IPS DF 4.7 (cell line): ENCODE data around the gene C18orf32.
"Not testable (repeated sequence)": the region's sequence is repeated elsewhere in the genome, so short reads cannot be mapped to it uniquely, and the experiment has no call there.

Experiments
- DNase-seq: peaks from one replicate; pipeline ENCODE4 v3.0.0-alpha.2; 2013; ENCODE audit warnings: low spot score; ENCODE audit errors: extremely low read depth

The C18orf32 gene

GRCh38 chr18:49503931-49504330 lies 16.9 kb upstream of the C18orf32 start:
- no peak for DNase-seq

GRCh38 chr18:49500201-49500921 lies 13.3 kb upstream of the C18orf32 start:
- DNase-seq = no peak

DNA sequence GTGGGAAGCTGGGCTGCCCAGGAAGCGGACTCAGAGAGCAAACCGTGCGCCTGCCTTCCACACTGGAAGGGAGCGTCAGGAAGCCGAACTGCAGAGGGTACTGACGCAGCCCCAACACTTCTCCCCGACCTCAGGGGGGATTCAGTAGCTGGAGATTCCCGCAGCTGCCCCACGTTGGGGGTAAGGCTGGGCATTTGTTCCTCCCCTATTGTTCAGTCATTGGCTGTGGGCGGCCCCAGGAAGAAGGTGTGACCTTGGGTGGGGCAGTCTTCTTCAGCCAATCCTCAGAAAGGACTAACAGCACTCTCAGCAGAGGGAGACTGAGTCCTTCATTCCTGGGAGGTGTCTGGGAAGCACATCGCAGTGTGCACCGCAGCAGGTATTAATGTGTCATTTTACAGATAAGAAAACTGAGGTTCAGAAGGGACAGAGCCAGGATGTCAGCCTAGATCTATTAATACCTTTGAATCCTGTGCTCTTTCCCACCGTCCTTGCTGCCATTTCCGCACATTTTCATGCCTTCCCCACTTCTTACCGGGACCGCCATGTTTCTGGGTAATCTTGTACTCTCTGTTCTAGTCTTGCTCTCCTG lies 12.1 kb upstream of the C18orf32 start:
- no peak for DNase-seq

DNA sequence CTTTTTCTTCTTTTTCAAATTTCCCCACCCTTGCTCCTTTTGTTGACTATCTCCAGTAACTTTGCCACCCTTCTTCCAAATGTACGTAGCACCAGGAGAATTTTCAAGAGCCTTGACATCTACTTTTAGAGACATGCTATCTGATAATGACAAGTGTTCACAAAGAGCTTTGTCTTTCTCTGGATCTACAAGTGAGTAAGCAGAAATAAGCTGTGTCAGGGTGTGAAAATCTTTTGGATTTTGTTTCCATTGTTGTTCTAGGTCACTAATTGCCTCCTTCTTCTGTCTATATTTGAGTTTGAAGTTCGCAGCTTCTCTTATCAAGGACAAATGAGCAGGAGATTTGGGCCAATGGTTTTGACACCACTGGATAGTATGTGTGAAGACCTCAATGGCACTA lies 8.4 kb upstream of the C18orf32 start:
- no peak for DNase-seq

DNA sequence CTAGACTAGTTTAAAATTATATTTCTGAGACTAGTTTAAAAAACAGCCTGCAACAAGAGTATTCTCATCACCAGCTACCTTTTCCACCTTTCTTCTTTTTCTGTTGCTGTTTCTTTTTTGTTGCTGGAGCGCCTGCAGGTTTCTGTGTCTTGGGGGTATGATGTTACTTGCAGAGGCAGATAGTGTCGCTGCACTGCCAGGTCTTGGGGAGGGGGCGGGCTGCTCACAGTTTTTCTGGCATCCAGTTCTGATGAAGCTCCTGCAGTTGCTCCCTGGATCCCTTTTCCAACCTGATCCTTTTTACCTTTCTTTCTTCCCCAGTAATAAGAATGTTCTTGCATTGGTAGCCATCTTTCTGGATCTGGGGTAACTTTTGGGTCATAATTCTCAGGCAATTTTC lies 8.0 kb upstream of the C18orf32 start:
- no peak for DNase-seq

DNA sequence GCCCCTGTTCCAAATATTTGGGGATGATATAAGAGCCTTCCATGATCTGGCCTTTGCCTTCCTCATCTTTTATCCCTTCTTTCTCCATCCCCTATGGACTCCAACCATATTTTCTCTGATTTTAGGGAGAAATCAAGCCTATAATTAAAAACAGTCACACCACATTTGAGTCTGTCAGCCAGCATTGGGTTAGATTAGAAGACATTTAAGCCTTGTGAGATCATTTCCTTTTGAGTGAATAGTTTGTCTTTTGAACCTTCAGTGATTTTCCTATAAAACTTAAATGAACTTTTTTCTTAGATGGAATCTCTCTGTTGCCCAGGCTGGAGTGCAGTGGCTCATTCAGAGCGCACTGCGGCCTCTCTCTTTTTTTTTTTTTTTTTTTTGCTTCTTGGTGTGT lies 7.6 kb upstream of the C18orf32 start:
- DNase-seq = no peak

DNA sequence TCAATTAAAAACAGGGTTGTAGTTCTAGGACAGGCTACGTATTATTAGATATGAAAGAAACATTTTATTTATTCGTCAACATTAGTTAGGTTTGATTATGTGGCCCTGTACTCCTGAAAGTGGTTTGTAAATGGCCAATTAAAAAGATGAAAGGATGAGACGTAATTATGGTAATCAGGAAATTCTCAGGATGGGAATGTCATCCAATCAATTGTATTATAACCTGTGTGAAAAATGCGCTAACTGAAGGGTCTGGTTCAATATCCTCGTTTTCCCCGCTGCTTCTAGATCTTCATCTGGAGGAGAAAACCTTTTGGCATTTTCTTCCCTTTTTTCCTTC lies 5.6 kb upstream of the C18orf32 start:
- no peak for DNase-seq

- peak; percentile 99 for DNase-seq
Observed at GRCh38 chr18:49491857-49492693, 5.0 kb upstream of the C18orf32 start, which contains the start of gene RPL17. TSS of gene RPL17 (minus strand) at chr18:49492465.

GRCh38 chr18:49491534-49491856 lies 4.5 kb upstream of the C18orf32 start:
- no peak for DNase-seq

- no peak for DNase-seq
Observed at GRCh38 chr18:49490246-49490762, 3.3 kb upstream of the C18orf32 start.

DNA sequence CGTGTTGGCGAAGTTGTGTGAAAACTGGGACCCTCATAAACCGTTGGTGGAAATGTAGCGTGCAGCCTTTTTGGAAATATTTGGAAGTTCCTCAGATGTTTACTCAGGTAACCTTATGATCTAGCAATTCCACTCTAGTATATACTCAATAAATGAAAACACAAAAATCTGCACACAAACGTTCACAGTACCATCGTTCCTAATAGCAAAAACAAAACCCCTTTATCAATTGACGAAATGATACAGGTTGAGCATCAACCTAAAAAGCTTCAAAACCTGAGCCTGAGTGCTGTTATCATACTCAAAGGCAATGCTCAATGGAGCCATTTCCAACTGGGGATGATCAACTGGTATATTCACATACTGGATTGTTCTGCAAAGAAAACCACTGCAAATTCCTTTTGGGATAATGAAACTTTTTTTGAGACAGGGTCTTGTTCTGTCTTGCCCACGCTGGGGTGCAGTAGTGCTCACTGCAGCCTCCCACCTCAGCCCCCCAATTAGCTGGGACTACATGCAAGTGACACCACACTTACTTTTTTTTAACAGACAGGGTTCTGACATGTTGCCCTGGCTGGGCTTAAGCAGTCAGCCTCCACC lies 777 bp upstream of the C18orf32 start:
- no peak for DNase-seq

DNA sequence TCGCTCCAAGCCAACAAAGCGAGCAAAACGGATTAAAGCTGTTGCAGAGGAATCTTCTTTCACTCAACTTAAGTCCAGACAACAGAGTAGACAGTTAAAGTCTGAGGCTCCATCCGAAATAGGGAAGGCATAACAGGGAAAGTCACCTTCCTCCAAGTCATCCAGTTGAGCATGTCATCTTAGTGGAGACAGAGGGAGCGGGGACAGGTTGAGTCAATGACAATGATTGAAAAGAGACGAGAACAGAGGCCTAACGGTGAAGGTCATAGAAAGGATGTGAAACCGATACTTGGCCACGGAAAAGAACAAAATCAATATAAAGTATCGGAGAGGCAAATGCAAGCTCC lies 455 bp downstream of the C18orf32 start:
- DNase-seq = no peak

- no peak for DNase-seq
Observed at GRCh38 chr18:49486134-49486533, 900 bp downstream of the C18orf32 start.

DNA sequence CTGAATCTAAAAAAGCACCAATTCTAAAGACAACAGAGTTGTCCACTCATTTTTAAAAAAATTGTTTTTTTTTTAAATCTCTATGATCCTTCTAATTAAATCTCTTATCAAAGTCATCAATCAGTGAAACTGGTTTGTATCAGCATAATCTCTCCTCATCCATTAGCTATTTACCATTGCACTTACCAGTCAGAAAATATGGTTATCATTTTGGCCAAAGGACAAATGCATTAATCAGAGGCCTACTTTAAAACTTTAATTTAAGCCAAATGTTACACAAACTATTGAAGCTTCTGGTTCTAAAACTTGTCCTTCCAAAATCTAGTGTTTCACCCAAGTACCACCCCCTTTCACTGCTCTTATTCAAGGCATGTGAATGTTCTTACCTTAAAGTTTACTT lies 3.8 kb downstream of the C18orf32 start:
- DNase-seq = no peak

DNA sequence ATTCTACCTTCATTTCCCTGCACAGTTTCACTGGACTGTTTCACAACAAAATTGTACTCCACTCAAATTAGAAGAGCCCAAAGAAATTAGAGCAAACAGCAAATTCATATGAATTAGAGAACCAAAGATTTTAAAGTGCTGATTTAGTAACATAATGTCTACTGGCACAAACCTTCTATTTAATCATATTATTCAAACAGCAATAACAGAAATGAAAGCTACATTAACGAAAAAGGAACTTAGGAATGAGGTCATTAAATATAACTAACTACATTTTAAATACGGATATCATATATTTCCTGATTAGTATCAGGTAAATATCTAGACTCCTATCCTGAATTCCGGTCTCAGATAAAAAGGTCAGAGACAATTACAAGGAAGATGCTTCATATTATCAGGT lies 5.1 kb downstream of the C18orf32 start:
- no peak for DNase-seq

DNA sequence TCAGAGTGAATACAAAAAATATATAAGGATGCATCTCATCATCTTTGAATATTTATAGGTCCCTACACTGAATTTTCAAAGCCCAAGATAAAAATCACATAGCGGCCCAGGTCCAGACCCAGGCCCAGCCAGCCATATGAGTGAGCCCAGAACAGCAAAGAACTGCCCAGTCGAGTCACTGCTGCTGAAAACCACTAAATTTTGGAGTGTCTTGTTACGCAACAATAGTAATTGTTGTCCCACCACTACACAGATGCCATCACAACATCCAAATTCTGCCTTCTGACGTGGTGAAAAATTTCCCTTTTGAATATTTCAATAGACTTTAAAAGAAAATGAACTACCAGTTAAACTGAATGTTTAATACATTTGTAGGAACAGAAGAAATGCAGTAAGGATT lies 5.7 kb downstream of the C18orf32 start:
- DNase-seq = no peak

DNA sequence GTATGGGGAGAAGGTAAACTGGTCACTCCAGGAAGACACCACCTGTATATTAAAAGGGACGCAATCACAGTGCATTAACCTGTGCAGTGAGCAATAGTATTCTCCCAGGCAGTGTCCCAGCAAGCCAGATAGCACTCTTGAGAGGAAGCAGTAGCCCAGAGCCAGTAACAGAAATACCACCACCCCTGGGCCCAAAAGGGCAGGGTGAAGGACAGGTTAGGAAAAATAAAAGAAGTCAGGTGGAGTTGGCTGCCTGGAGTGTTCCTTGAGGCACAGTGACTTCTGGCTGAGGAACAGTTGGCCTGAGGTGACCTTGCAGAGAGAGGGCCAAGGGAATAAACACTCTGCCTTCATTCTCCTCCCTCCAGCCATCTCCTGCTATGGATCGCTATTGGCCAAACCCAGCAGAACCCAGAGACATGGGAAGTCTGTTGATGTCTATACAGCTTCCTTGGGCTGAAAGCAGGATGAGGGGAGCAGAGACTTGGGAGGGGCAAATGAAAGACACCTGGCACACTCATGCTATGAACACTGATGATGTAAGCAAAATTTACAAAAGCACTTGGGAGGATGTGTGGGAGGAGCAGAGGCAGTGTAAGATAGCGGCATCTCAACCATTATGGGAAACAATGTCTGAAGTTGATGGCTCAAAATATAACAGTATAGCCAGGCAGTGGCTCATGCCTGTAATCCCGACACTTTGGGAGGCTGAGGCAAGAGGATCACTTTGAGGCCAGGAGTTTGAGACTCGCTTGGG lies 7.5 kb downstream of the C18orf32 start:
- DNase-seq = no peak

- no peak for DNase-seq
Observed at GRCh38 chr18:49476664-49477411, 10.2 kb downstream of the C18orf32 start.

DNA sequence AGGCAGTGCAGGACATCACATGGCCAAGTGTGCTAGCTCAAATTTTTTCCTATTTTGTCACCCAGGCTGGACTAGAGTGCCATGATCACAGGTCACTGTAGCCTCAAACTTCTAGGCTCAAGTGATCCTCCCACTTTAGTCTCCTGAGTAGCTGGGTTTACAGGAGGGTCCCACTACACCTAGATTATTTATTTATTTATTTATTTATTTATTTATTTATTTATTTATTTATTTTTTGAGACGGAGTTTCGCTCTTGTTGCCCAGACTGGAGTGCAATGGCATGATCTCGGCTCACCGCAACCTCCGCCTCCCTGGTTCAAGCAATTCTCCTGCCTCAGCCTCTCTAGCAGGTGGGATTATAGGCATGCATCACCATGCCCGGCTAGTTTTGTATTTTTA lies 12.1 kb downstream of the C18orf32 start:
- DNase-seq = not testable (repeated sequence)

GRCh38 chr18:49473721-49474120 lies 13.3 kb downstream of the C18orf32 start:
- DNase-seq = no peak

GRCh38 chr18:49472459-49472858 lies 14.6 kb downstream of the C18orf32 start:
- no peak for DNase-seq
